H1 (cell line): ENCODE data around the gene ACE. TPM values are rescaled to one million over a fixed set of nuclear protein-coding genes. Genes with fewer than 3 reads are reported as not detected.

Experiments used
- CTCF ChIA-PET: fragments of 300-600 bp; sonication (Branson Sonifier 250); formaldehyde crosslinking; loops from one replicate; lab custom pipeline; 2021; ENCODE audit not compliant: partially characterized antibody; lab: Charles Lee
- POLR2A ChIA-PET: fragments of 300-600 bp; sonication (Branson Sonifier 250); formaldehyde crosslinking; loops from one replicate; lab custom pipeline; 2021; ENCODE audit warnings: inconsistent platforms; ENCODE audit not compliant: partially characterized antibody; lab: Charles Lee
- DNase-seq, 2 experiments: peaks; one replicate each; pipeline versions ENCODE4 v3.0.0 to v3.0.0-alpha.2; 2010 to 2022; ENCODE audit warnings: low spot score in 2 of 2, low read depth in 1 of 2, mixed read lengths in 1 of 2
- FAIRE-seq: peaks from 2 replicates; lab custom pipeline; 2011; peaks lifted over from hg19 to GRCh38; lab: Jason Lieb, UNC
- H2AFZ ChIP-seq: 2 replicates; pipeline ENCODE4 v1.8.1; 2012; ENCODE audit warnings: low read length, inconsistent platforms
- H2AK5ac ChIP-seq: 2 replicates; pipeline ENCODE4 v1.6.1; 2013; ENCODE audit warnings: low read depth, low read length
- H2BK120ac ChIP-seq: replicated peaks from 2 replicates; pipeline ENCODE3; 2013; ENCODE audit warnings: low read depth, low read length, inconsistent platforms
- H2BK12ac ChIP-seq: 2 replicates; pipeline ENCODE4 v1.6.1; 2013; ENCODE audit warnings: low read depth, low read length
- H2BK15ac ChIP-seq: 2 replicates; pipeline ENCODE4 v1.6.1; 2013; ENCODE audit warnings: low read length
- H2BK20ac ChIP-seq: 2 replicates; pipeline ENCODE4 v1.6.1; 2013; ENCODE audit warnings: low read length
- H2BK5ac ChIP-seq: 2 replicates; pipeline ENCODE4 v1.6.1; 2013; ENCODE audit warnings: low read depth, low read length
- H3K14ac ChIP-seq: 2 replicates; pipeline ENCODE4 v1.6.1; 2013; ENCODE audit warnings: inconsistent platforms; ENCODE audit not compliant: insufficient read length
- H3K18ac ChIP-seq: 2 replicates; pipeline ENCODE4 v1.6.1; 2013; ENCODE audit warnings: low read length; ENCODE audit errors: extremely low read depth
- H3K23ac ChIP-seq: 2 replicates; pipeline ENCODE4 v1.6.1; 2013; ENCODE audit warnings: inconsistent platforms; ENCODE audit not compliant: insufficient read length
- H3K23me2 ChIP-seq: 2 replicates; pipeline ENCODE4 v1.6.1; 2013; ENCODE audit warnings: low read depth, low read length
- H3K27ac ChIP-seq: 2 replicates; pipeline ENCODE4 v1.6.1; 2011; ENCODE audit warnings: low read depth, low read length, inconsistent platforms
- H3K27me3 ChIP-seq, 4 experiments: replicated peaks in 1 of 4; 1 replicate in 1 of 4; 2 replicates in 3 of 4; pipeline versions ENCODE4 v1.6.1 to v1.8.1; 2011 to 2013; ENCODE audit warnings: low read length in 3 of 4, mild to moderate bottlenecking in 3 of 4, inconsistent platforms in 2 of 4, mixed read lengths in 2 of 4, moderate library complexity in 1 of 4; ENCODE audit not compliant: control insufficient read depth in 3 of 4, insufficient read depth in 3 of 4; ENCODE audit errors: extremely low read depth in 1 of 4
- H3K36me3 ChIP-seq, 4 experiments: 2 replicates each; pipeline versions ENCODE4 v1.6.1 to v1.8.1; 2011 to 2013; ENCODE audit warnings: mild to moderate bottlenecking in 4 of 4, low read length in 3 of 4, moderate library complexity in 2 of 4, control low read depth in 1 of 4, inconsistent platforms in 1 of 4; ENCODE audit not compliant: insufficient read depth in 4 of 4, control insufficient read depth in 2 of 4
- H3K4ac ChIP-seq: replicated peaks from 2 replicates; pipeline ENCODE3; 2013; ENCODE audit warnings: low read length, low read depth, mixed read lengths, inconsistent platforms; ENCODE audit not compliant: insufficient read length
- H3K4me1 ChIP-seq, 4 experiments: replicated peaks in 1 of 4; 1 replicate in 1 of 4; 2 replicates in 3 of 4; pipeline versions ENCODE4 v1.6.1 to v1.8.1; 2011 to 2013; ENCODE audit warnings: low read length in 3 of 4, inconsistent platforms in 2 of 4, mixed read lengths in 1 of 4; ENCODE audit not compliant: insufficient read depth in 4 of 4, control insufficient read depth in 3 of 4
- H3K4me2 ChIP-seq, 2 experiments: 2 replicates each; pipeline versions ENCODE4 v1.6.1 to v1.8.1; 2011 to 2013; ENCODE audit warnings: low read depth in 2 of 2, low read length in 2 of 2, control low read depth in 1 of 2, inconsistent platforms in 1 of 2, mild to moderate bottlenecking in 1 of 2; ENCODE audit not compliant: insufficient read depth in 1 of 2
- H3K4me3 ChIP-seq, 4 experiments: fragments of 200-600, 300-600 bp in 1 of 4; sonication (generic), shearing (Covaris generic), sonication (Bioruptor Twin) in 1 of 4; 2 replicates each; pipeline versions ENCODE4 v1.5.1 to v1.8.1; 2011 to 2016; ENCODE audit warnings: low read length in 4 of 4, low read depth in 3 of 4, control low read depth in 2 of 4, inconsistent platforms in 2 of 4, mild to moderate bottlenecking in 2 of 4, mixed read lengths in 1 of 4, moderate library complexity in 1 of 4; ENCODE audit not compliant: insufficient read depth in 2 of 4; ENCODE audit errors: extremely low read depth in 1 of 4
- H3K56ac ChIP-seq: replicated peaks from 2 replicates; pipeline ENCODE3; 2013; ENCODE audit warnings: low read depth, mild to moderate bottlenecking, mixed read lengths, low read length, inconsistent platforms; ENCODE audit not compliant: insufficient read length
- H3K79me1 ChIP-seq: 2 replicates; pipeline ENCODE4 v1.6.1; 2013; ENCODE audit warnings: low read depth, low read length, control low read depth
- H3K79me2 ChIP-seq, 2 experiments: 2 replicates each; pipeline versions ENCODE4 v1.6.1 to v1.8.1; 2012 to 2013; ENCODE audit warnings: low read length in 2 of 2, mild to moderate bottlenecking in 2 of 2, inconsistent platforms in 1 of 2; ENCODE audit not compliant: insufficient read depth in 2 of 2, control insufficient read depth in 1 of 2
- H3K9ac ChIP-seq, 4 experiments: replicated peaks in 1 of 4; 1 replicate in 1 of 4; 2 replicates in 3 of 4; pipeline versions ENCODE4 v1.6.1 to v1.8.1; 2011 to 2013; ENCODE audit warnings: low read depth in 3 of 4, low read length in 3 of 4, control low read depth in 2 of 4, mild to moderate bottlenecking in 2 of 4, moderate library complexity in 2 of 4, inconsistent platforms in 1 of 4; ENCODE audit errors: extremely low read depth in 1 of 4
- H3K9me3 ChIP-seq, 2 experiments: 2 replicates each; pipeline versions ENCODE4 v1.6.1 to v1.8.1; 2012 to 2013; ENCODE audit warnings: mild to moderate bottlenecking in 2 of 2, moderate library complexity in 2 of 2, control low read depth in 1 of 2, inconsistent platforms in 1 of 2, low read depth in 1 of 2, low read length in 1 of 2, mixed read lengths in 1 of 2; ENCODE audit not compliant: insufficient read depth in 2 of 2
- H4K20me1 ChIP-seq, 2 experiments: replicated peaks in 1 of 2; 2 replicates each; pipeline versions ENCODE3 to v1.8.1; 2011 to 2013; ENCODE audit warnings: inconsistent platforms in 2 of 2, low read length in 2 of 2, mild to moderate bottlenecking in 1 of 2; ENCODE audit not compliant: insufficient read depth in 2 of 2, control insufficient read depth in 1 of 2
- H4K5ac ChIP-seq: 2 replicates; pipeline ENCODE4 v1.6.1; 2013; ENCODE audit warnings: low read length, low read depth, mixed read lengths, inconsistent platforms; ENCODE audit not compliant: insufficient read length
- H4K8ac ChIP-seq: 2 replicates; pipeline ENCODE4 v1.8.0; 2013; ENCODE audit warnings: mild to moderate bottlenecking, moderate library complexity, low read length, inconsistent platforms; ENCODE audit not compliant: insufficient read depth; ENCODE audit errors: extremely low read depth
- H4K91ac ChIP-seq: replicated peaks from 2 replicates; pipeline ENCODE3; 2013; ENCODE audit warnings: low read length, mixed read lengths, inconsistent platforms; ENCODE audit not compliant: insufficient read length
- NANOG ChIP-seq: IDR thresholded peaks from 2 replicates; pipeline ENCODE4 v1.6.1; 2011; ENCODE audit warnings: low read length, low read depth, mild to moderate bottlenecking, inconsistent platforms; ENCODE audit not compliant: insufficient read depth, poor library complexity, severe bottlenecking
- TAF1 ChIP-seq: IDR thresholded peaks from 2 replicates; pipeline ENCODE4 v1.6.1; 2011; ENCODE audit warnings: mild to moderate bottlenecking, low read depth, low read length
- TBP ChIP-seq: IDR thresholded peaks from 2 replicates; pipeline ENCODE4 v1.6.1; 2011; ENCODE audit warnings: low read depth, low read length, improper control_type of control experiment
- WGBS, 2 experiments: shearing (Covaris generic) in 1 of 2; methylation state at CpG; one replicate each; pipeline versions ENCODE4 v1.1.6 to v1.1.7; 2013 to 2015; ENCODE audit warnings: low lambda C conversion rate in 2 of 2, mixed read lengths in 2 of 2, inconsistent platforms in 1 of 2, low coverage in 1 of 2, missing lambda C conversion rate in 1 of 2; ENCODE audit not compliant: insufficient replicate concordance in 2 of 2, insufficient coverage in 1 of 2, insufficient read length in 1 of 2; ENCODE audit errors: extremely low coverage in 1 of 2, missing lambda C conversion rate in 1 of 2; 5-methylcytosine and 5-hydroxymethylcytosine counted together
- polyA plus RNA-seq, 7 experiments: library from polyadenylated mRNA; depleted of rRNA in 3 of 7; stranded (reverse) in 5 of 7; unstranded in 2 of 7; fragments of >200 nt in 5 of 7; fragments of 200-250 nt in 2 of 7; gene quantifications; 1 replicate in 5 of 7; 2 replicates in 1 of 7; 4 replicates in 1 of 7; pipeline versions ENCODE4 v1.2.1 to v1.2.3, GENCODE V29; 2011 to 2013; ENCODE audit warnings: missing spikeins in 2 of 7, mixed read lengths in 2 of 7
- total RNA-seq: library from RNA; stranded (reverse); fragmentation: NEBNext Ultra II Directional; extraction: Animal tissue kit (Norgen Biotek cat#: 25700); gene quantifications from 2 replicates; pipeline ENCODE4 v1.2.1, GENCODE V29; 2021

Gene ACE
- total and polyA plus RNA-seq, 2 of the 8 experiments (the other 6 are each of a cell fraction or from before 2014, with no cell fraction given), result 2.5 to 5.5 TPM

DNA sequence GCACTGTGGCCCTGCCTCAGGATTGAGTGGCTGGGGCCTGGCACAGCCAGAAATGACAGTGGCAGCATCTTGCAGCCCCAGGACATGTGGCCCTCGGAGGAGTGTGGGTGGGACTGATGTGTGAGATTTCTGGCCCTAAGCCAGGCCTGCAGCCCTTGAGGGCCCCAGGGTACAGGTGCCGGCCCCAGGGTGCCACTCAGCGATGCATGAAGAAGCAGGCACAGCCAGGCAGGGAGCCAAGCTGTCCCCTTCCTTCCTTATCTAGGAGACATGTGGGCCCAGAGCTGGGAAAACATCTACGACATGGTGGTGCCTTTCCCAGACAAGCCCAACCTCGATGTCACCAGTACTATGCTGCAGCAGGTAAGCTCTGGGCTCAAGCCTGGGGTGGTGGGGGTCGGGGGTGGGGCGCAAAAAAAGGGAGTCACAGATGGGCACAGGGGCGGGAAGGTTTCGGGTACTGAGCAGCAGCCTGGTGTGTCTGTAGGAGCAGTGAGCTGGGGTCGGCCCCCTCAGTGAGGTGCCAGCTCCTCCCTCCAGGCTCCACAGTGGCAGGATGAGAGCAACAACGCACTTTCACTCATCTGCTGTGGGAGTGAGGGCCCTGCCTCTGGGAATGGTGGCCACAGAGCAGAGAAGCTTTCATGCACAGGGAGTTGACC, 4.1 kb downstream of the ACE start:
- Histone ChIP-seq H3K4me3 (no peak overlapping the region), H3K36me3 (no peaks in the 10 kb centered on the region), H3K4me2 (no peak overlapping the region), H3K18ac (no peak overlapping the region), H3K79me1 (no peaks in the 10 kb centered on the region), H3K79me2 (no peaks in the 10 kb centered on the region), H2BK12ac (no peak overlapping the region), H3K4ac (no peak overlapping the region), H3K23ac (no peak overlapping the region), H3K23me2 (peaks cover 10% of the 10 kb centered on the region), H3K9ac (no peak overlapping the region), H4K20me1 (no peaks in the 10 kb centered on the region), H2AFZ (no peak overlapping the region), H2BK5ac (no peak overlapping the region; the same call in 1 of the 2 replicates), H3K27ac (no peak overlapping the region), H4K5ac (no peak overlapping the region), H3K27me3 (peaks cover 0 to 17% (median 13%) of the 10 kb centered on the region in 4 experiments; a peak in 5 of 7 replicates), H3K4me1 (peaks cover 0 to 16% (median 11%) of the 10 kb centered on the region in 4 experiments; a peak in 6 of 7 replicates), H3K56ac (no peak overlapping the region), H2BK15ac (no peak overlapping the region), H2AK5ac (no peak overlapping the region), H4K8ac (no peak overlapping the region), H3K14ac (no peak overlapping the region), H3K9me3 (no peaks in the 10 kb centered on the region), H4K91ac (no peak overlapping the region), H2BK120ac (no peak overlapping the region), H2BK20ac (no peak overlapping the region)
- ChIA-PET CTCF (interaction anchor here (0.5 to 27.9 kb wide), 16 partner anchors 8 to 379 kb away, joined by 3 to 758 read pairs (median 4); partner anchors contain the start of gene CYB561), POLR2A (interaction anchor here (0.7 to 1.6 kb wide), 3 partner anchors 9 to 51 kb away, joined by 3 to 6 read pairs (median 3); no protein-coding TSS in a partner anchor)
- no peak for FAIRE-seq
- TF ChIP-seq NANOG, result no peak
- TF ChIP-seq TAF1, result no peak
- TF ChIP-seq TBP, result no peak
- no peak for DNase-seq
- 84% methylated on average over 11 of the region's 11 CpGs; no CpG with 5 or more reads in 1 of the 2 experiments for WGBS, 2 experiments
